NCI-H526 (cell line): ENCODE results near the gene RBMX.

Source experiments
- DNase-seq, 2 experiments: peaks; one replicate each; lab custom pipeline; 2025; lab: John Stamatoyannopoulos, UW

RBMX gene

DNA sequence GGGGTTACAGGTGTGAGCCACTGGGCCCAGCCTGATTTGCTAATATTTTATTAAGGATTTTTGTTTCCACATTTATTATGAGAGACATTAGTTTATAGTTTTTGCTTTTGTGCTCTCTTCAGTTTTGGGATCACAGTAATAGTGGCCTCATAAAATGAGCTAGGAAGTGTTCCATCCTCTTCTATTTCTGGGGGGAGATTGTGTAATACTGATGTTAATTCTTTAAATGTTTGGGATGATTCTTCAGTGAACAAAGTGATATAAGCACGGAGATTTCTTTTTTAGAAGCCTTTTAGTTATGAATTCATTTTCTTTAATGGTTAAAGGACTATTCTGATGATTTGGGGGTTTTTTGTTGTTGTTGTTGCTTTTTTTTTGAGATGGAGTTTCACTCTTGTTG, 41.3 kb downstream of the RBMX start:
- DNase-seq: no peak

DNA sequence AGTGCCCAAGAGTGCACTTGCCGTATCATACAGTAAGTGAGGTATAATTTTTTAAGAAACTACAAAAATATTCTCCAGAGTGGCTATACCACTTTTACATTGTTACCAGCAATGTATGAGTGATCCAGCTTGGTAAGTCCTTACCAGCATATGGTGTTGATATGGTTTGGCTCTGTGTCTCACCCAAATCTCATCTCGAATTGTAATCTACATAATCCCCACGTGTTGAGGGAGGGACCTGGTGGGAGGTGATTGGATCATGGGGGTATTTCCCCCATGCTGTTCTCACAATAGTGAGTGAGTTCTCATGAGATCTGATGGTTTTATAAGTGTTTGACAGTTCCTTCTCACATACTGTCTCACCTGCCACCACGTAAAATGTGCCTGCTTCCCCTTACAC, 44.8 kb downstream of the RBMX start:
- no peak for DNase-seq

DNA sequence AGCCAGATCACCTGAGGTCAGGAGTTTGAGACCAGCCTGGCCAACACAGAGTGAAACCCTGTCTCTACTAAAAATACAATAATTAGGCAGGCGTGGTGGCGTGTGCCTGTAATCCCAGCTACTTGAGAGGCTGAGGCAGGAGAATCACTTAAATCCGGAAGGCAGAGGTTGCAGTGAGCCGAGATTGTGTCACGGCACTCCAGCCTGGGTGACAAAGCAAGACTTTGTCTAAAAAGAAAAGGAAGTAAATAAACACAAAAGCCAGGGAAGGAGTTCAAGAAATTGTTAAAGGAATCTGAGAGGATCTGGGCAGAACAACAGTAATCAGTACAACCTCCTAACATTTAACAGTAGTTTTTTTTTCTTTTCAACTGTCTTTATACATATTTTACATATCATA, 51.1 kb downstream of the RBMX start:
- DNase-seq: no peak

DNA sequence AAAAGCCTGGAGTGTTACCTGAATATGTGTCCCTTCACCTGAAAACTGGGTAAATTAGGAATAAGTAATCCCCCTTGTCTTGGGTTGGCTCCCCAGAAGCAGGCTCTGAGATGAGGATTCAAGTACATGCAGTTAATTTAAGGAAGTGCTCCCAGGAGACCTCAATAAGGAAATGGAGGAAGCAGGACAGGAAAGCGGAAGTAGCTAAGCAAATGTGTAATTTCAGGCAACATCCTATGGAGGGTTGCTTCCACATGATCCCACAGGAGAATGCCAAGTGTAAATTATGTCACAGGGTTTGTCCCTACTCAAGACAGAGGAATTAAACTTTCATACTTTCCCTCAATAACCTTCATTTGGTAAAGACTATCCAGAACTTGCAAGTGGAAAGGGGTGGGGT, 51.7 kb downstream of the RBMX start:
- no peak for DNase-seq

DNA sequence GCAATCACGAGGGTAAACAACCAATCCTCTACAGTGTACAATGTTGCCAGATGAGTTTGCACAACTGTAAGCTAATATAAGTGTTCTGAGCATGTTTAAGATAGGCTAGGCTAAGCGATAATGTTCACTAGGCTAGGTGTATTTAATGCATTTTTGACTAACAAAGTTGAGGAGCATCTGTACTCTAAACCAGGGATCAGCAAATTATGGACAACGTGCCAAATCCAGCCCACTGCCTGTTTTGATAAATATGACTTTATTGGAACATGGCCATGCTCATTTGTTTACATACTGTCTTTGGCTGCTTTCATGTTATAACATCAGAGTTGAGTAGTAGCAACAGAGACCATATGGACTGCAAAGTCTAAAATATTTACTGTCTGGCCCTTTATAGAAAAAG, 53.5 kb downstream of the RBMX start:
- DNase-seq: peak; percentile 1 to 3

DNA sequence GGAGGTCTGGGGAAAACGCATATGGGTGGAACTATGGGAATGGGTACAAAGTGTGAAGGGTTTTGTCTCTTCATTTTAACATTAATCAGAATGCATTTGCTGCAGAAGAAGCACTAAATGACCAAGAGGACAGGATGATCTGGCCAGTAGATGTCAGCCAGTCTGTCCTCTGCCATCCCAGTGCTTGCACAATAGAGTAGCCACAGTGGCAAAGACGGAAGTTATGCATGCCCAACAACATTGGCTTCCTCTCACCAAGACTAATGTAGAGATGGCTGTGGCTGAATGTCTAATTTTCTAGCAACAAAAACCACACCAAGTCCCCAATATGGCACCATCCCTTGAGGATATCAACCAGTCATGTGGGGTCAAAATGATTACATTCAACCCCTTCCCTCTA, 54.8 kb downstream of the RBMX start:
- no peak for DNase-seq
